RWPE1 (cell line): ENCODE results near the gene SMC6.

Experiments used
- CTCF ChIA-PET: fragments of 350-600 bp; sonication (Branson Sonifier 250); formaldehyde crosslinking; extraction: SDS; loops from one replicate; lab custom pipeline; 2021; lab: Yijun Ruan, JAX
- POLR2A ChIA-PET: fragments of 400-600 bp; formaldehyde crosslinking; extraction: SDS; loops from one replicate; lab custom pipeline; 2020; ENCODE audit warnings: antibody characterized with exemption; ENCODE audit not compliant: low non-redundant PET; lab: Yijun Ruan, JAX
- DNase-seq: peaks from one replicate; pipeline ENCODE4 v3.0.0; 2012; ENCODE audit warnings: low spot score
- H3K27ac ChIP-seq: fragments of 450-650 bp; 2 replicates; pipeline ENCODE4 v1.5.1; 2017
- CTCF ChIP-seq: fragments of 450-650 bp; conservative IDR thresholded peaks from 2 replicates; pipeline ENCODE4 v1.5.1; 2017; ENCODE audit warnings: low read depth, mild to moderate bottlenecking

SMC6 gene

DNA sequence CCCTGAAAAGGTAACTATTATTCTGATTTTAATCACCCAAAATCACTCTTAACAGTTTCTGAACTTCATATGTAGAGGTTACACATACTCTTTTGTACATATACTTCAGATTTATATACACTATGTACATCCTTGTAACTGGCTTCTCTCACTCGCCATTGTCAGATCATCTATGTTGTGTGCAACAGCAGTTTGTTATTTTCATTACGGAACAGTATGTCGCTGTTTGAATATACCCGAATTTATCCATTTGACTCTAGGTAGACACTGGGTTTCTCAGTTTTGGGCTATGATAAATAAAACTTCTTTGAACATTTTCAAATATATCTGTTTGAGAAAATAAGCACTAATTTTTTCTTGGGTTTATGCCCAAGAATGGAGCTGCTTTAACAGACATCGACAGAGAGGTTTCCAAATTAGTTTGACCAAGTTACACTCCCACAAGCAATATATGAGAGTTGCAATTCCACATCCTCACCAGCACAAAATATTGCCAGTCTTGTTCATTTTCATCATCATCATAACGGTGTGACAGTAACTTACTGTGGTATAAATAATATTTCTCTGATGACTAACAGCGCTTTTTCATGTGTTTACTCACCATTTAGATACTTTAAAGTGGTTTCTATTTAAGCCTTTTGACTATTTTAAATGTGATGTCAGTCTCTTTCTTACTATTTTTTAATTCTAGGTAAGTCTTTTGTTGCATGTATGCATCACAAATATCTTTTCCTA is 80.9 kb downstream of the SMC6 start:
- ChIA-PET CTCF (no interaction called here), POLR2A (interaction anchor here (0.5 kb wide), 1 partner anchor 47 kb away, joined by 4 read pairs; no protein-coding TSS in a partner anchor)
- peak; percentile 33 for DNase-seq
- no peak overlapping the region for H3K27ac ChIP-seq
- TF ChIP-seq CTCF: no peak

GRCh38 chr2:17667898-17668297 is 85.7 kb downstream of the SMC6 start:
- no peak for DNase-seq
- H3K27ac ChIP-seq: no peak overlapping the region
- CTCF ChIA-PET: interaction anchor here (0.7 kb wide), 1 partner anchor 616 kb away, joined by 3 read pairs; no protein-coding TSS in a partner anchor
- POLR2A ChIA-PET: no interaction called here
- TF ChIP-seq CTCF: no peak

DNA sequence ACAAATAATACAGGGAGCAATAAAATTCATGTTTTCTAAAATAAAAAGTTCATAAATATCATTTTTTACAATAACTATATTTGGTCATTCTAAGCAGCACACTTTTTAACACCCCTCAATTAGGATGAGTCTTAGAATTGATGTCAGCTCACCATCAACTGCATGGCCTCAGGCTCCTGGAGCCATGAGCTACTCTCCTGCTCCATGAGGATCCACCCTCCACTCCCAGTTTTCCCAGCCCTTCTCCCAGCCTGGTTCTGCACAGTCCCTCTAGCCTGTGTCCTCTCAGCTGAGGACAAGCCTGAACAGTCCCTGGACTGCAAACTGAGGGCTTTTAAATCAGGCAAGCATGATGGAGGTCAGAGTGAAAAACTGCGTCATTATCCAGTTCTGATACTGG is 89.1 kb downstream of the SMC6 start:
- DNase-seq: no peak
- ChIA-PET POLR2A (no interaction called here), CTCF (no interaction called here)
- no peak for TF ChIP-seq CTCF
- H3K27ac ChIP-seq: no peak overlapping the region

- CTCF ChIA-PET: interaction anchor here (1.5 kb wide), 1 partner anchor 17 kb away, joined by 3 read pairs; no protein-coding TSS in a partner anchor
- DNase-seq: no peak
- H3K27ac ChIP-seq: no peak overlapping the region
- no peak for TF ChIP-seq CTCF
- POLR2A ChIA-PET: no interaction called here
Measured at GRCh38 chr2:17662723-17663122, 90.9 kb downstream of the SMC6 start.

- no peak overlapping the region for H3K27ac ChIP-seq
- CTCF ChIA-PET: interaction anchor here (0.8 kb wide), 1 partner anchor 15 kb away, joined by 3 read pairs; no protein-coding TSS in a partner anchor
- no peak for TF ChIP-seq CTCF
- POLR2A ChIA-PET: no interaction called here
- DNase-seq: no peak
Measured at GRCh38 chr2:17661460-17661859, 92.2 kb downstream of the SMC6 start.

GRCh38 chr2:17660219-17660618 is 93.4 kb downstream of the SMC6 start:
- no peak for DNase-seq
- H3K27ac ChIP-seq: no peak overlapping the region
- no peak for TF ChIP-seq CTCF
- CTCF ChIA-PET: interaction anchor here (1.5 kb wide), 1 partner anchor 14 kb away, joined by 4 read pairs; no protein-coding TSS in a partner anchor
- POLR2A ChIA-PET: no interaction called here
